NOMO-1 (cell line): Measurements from ENCODE around the gene MGP.

Experiments
- DNase-seq, 2 experiments: peaks; one replicate each; lab custom pipeline; 2025; ENCODE audit not compliant: unreplicated experiment in 2 of 2; lab: John Stamatoyannopoulos, UW

The MGP gene

GRCh38 chr12:14833336-14833735 is 52.3 kb downstream of the MGP start:
- no peak for DNase-seq
